ENCODE data around the gene SBNO2. TPM values are rescaled to one million over a fixed set of nuclear protein-coding genes. Genes with fewer than 3 reads are reported as not detected.

SBNO2 gene
- total RNA-seq, 1 experiment from 2014 or later, result 46.3 TPM

- no peak overlapping the region for H3K27ac ChIP-seq (ENCODE audit: insufficient read length, low read depth, low read length)
Measured at GRCh38 chr19:1214862-1215731, 41.0 kb upstream of the SBNO2 start.

More at GRCh38 chr19:1214862-1215731, 41.0 kb upstream of the SBNO2 start:
- H3K27me3 Mint-ChIP-seq (ENCODE audit: low read depth), result no peaks in the 10 kb centered on the region
- WGBS (ENCODE audit: extremely low coverage, insufficient read length, low lambda C conversion rate), result no CpG with 5 or more reads among the region's 26 CpGs
- Histone ChIP-seq H2BK12ac (ENCODE audit: insufficient read length, low read depth, low read length) (no peak overlapping the region), H4K91ac (ENCODE audit: insufficient read length, low read depth, low read length) (no peak overlapping the region), H3K4me1 (ENCODE audit: insufficient read depth, low read length) (no peaks in the 10 kb centered on the region), H2AFZ (ENCODE audit: low read length) (no peak overlapping the region), H3K23me2 (ENCODE audit: insufficient read length, low read depth, low read length, poor library complexity, severe bottlenecking) (no peaks in the 10 kb centered on the region), H4K20me1 (ENCODE audit: control insufficient read depth, insufficient read depth, insufficient read length) (no peaks in the 10 kb centered on the region), H3K27me3 (ENCODE audit: insufficient read depth, low read length) (no peaks in the 10 kb centered on the region), H3K79me1 (ENCODE audit: insufficient read depth, low read depth, low read length, poor library complexity, severe bottlenecking) (peaks cover 9% of the 10 kb centered on the region), H3K4ac (ENCODE audit: low read depth, low read length) (no peak overlapping the region), H4K5ac (ENCODE audit: insufficient read length, low read depth, low read length) (no peak overlapping the region), H4K8ac (replicated peaks; ENCODE audit: insufficient read length, low read depth, low read length) (no peak overlapping the region), H3K18ac (ENCODE audit: insufficient read length, low read depth, low read length) (no peak overlapping the region), H3K9me3 (ENCODE audit: control insufficient read depth, low read depth, low read length) (no peaks in the 10 kb centered on the region), H2BK5ac (ENCODE audit: insufficient read length, low read length) (no peak overlapping the region), H2BK20ac (ENCODE audit: low read depth, low read length, poor library complexity, severe bottlenecking) (no peak overlapping the region), H2AK5ac (ENCODE audit: insufficient read length, low read length) (no peak overlapping the region), H3K79me2 (ENCODE audit: insufficient read depth, low read length) (peaks cover 26% of the 10 kb centered on the region; the same call in 1 of the 2 replicates), H3K14ac (ENCODE audit: insufficient read depth, low read length) (no peak overlapping the region), H2BK15ac (ENCODE audit: low read depth, low read length) (no peak overlapping the region), H3T11ph (ENCODE audit: low read length) (no peak overlapping the region), H3K9ac (ENCODE audit: extremely low read depth, insufficient read length, low read length) (no peak overlapping the region), H3K56ac (ENCODE audit: insufficient read length, low read depth, low read length) (no peak overlapping the region), H3K23ac (ENCODE audit: insufficient read length, low read depth, low read length) (no peak overlapping the region), H3K4me2 (ENCODE audit: insufficient read depth, insufficient read length, low read length) (no peak overlapping the region), H2BK120ac (ENCODE audit: low read depth, low read length, poor library complexity, severe bottlenecking) (no peak overlapping the region)
- no peaks in the 10 kb centered on the region for H3K9me3 Mint-ChIP-seq
- DNase-seq, result no peak
- TF ChIP-seq CTCF (conservative IDR thresholded peaks at IDR 0.05), result no peak
- peak overlapping the region in 1 of 3 experiments; percentile 53; a peak in 1 of 7 replicates for H3K27ac Mint-ChIP-seq
- peaks cover 5 to 21% (median 10%) of the 10 kb centered on the region in 3 experiments for H3K36me3 Mint-ChIP-seq (ENCODE audit: insufficient read depth in 1 of 3, low read depth in 3 of 3)
- peaks cover 24 to 39% of the 10 kb centered on the region in 2 experiments for H3K4me1 Mint-ChIP-seq
- H3K4me3 Mint-ChIP-seq, result no peak overlapping the region
